ENCODE measurements around the gene TACO1.

DNA sequence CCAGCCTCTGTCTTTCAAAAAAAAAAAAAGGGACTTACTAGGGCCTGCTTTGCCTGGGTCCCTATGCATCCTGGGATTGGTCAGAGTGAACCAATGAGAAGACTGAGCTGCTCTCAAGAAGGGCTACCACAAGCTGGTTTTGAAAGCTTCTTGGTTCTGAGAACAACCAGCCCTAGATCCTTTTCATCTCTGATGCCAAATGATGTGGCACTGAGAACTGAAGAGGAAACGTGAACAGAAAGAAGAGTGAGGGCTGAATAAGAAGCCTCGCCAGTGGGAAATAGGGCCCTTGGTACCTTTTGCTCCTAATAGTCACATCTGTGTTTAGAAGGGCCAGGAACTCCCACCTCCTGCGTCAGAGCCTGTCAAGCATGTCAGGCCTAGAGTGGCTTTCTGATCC, 10.7 kb downstream of the TACO1 start:
- TF ChIP-seq CTCF (conservative IDR thresholded peaks at IDR 0.05; ENCODE audit: low read depth, low read length) = no peak
- TF ChIP-seq EZH2 (IDR thresholded peaks at IDR 0.05; ENCODE audit: borderline replicate concordance, low read depth, low read length, poor library complexity, severe bottlenecking) = no peak
